GM18526 (cell line): Measurements from ENCODE around the gene NDRG3.
A peak's percentile ranks its signal among the peaks of the same experiment; 100 is the strongest.

ENCODE experiments used
- POLR2A ChIP-seq: IDR thresholded peaks from 3 replicates; pipeline ENCODE4 v1.6.1; 2011; ENCODE audit not compliant: insufficient read length; ENCODE audit errors: extremely low read depth

The NDRG3 gene

GRCh38 chr20:36614781-36615557 lies 130.9 kb downstream of the NDRG3 start:
- TF ChIP-seq POLR2A, result no peak

- no peak for TF ChIP-seq POLR2A
Observed at GRCh38 chr20:36613974-36614373, 131.9 kb downstream of the NDRG3 start.

- TF ChIP-seq POLR2A, result no peak
Observed at GRCh38 chr20:36611625-36612024, 134.3 kb downstream of the NDRG3 start.

- TF ChIP-seq POLR2A, result no peak
Observed at GRCh38 chr20:36607586-36608387, 138.1 kb downstream of the NDRG3 start.

- TF ChIP-seq POLR2A, result no peak
Observed at GRCh38 chr20:36606158-36607066, 139.5 kb downstream of the NDRG3 start.

- TF ChIP-seq POLR2A, result peak; percentile 76
Observed at GRCh38 chr20:36605399-36606157, 140.3 kb downstream of the NDRG3 start, which contains the start of gene RAB5IF. TSS of gene RAB5IF (plus strand) at chr20:36605779. CDS start at chr20:36605952, 173 bp downstream.

- peak; percentile 17 for TF ChIP-seq POLR2A
Observed at GRCh38 chr20:36604952-36605398, 140.9 kb downstream of the NDRG3 start.
